ENCODE results near the gene TRIP13. TPM values are rescaled to one million over a fixed set of nuclear protein-coding genes. Genes with fewer than 3 reads are reported as not detected.

The TRIP13 gene
- total and polyA plus RNA-seq, 2 of the 13 experiments (the other 11 are each of a cell fraction or from before 2014, with no cell fraction given), result 13.5 to 33.0 TPM

DNA sequence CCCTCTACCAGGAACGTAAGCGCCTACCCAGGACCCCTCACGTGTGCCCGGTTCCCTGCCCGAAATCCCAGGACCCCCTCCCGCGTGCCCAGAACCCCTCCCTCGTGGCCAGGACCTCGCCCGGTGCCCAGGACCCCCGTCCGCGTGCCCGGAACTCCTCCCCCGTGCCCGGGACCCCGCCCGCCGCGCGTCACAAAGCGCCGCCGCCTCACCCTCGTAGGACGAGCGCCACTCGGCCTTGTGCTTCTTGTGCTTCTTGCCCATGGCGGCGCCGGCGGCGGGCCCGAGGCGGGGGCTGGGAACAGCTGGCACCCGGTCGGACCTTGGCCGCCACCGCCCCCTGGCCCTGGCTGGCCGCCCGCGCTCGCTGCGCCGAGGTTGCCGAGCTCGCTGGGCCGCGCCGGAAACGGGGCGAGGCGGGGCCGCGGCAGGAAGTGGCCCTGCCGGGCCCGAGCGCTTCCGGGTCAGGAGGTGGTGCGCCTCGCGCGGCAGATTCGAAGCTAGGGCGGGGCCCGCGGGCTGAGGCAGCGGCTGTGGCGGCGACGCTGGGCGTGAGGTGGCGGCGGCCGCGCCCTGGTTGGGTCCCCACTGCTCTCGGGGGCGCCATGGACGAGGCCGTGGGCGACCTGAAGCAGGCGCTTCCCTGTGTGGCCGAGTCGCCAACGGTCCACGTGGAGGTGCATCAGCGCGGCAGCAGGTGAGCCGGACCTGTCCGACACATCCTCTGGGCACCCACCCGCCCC, at the start of gene TRIP13, which contains the start of gene BRD9 (continued):
- TF ChIP-seq, protein P1, sequence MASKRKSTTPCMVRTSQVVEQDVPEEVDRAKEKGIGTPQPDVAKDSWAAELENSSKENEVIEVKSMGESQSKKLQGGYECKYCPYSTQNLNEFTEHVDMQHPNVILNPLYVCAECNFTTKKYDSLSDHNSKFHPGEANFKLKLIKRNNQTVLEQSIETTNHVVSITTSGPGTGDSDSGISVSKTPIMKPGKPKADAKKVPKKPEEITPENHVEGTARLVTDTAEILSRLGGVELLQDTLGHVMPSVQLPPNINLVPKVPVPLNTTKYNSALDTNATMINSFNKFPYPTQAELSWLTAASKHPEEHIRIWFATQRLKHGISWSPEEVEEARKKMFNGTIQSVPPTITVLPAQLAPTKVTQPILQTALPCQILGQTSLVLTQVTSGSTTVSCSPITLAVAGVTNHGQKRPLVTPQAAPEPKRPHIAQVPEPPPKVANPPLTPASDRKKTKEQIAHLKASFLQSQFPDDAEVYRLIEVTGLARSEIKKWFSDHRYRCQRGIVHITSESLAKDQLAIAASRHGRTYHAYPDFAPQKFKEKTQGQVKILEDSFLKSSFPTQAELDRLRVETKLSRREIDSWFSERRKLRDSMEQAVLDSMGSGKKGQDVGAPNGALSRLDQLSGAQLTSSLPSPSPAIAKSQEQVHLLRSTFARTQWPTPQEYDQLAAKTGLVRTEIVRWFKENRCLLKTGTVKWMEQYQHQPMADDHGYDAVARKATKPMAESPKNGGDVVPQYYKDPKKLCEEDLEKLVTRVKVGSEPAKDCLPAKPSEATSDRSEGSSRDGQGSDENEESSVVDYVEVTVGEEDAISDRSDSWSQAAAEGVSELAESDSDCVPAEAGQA (IDR thresholded peaks at IDR 0.05; ENCODE audit: low read depth), result no peak; the same call in 1 of the 2 replicates
- TF ChIP-seq, protein P1 (CRISPR knock-in tag; IDR thresholded peaks at IDR 0.05; ENCODE audit: borderline replicate concordance), result peak; percentile 82; the same call in 1 of the 2 replicates
- TF ChIP-seq ZNF713 (CRISPR knock-in tag; IDR thresholded peaks at IDR 0.05) (no peak), RBFOX2 (IDR thresholded peaks at IDR 0.05; ENCODE audit: low read depth, low read length) (peak; percentile 92), REL (CRISPR knock-in tag; conservative IDR thresholded peaks at IDR 0.05) (no peak; the same call in 1 of the 2 replicates), THAP11 (CRISPR knock-in tag; IDR thresholded peaks at IDR 0.05) (peak; percentile 91), ZMAT3 (CRISPR knock-in tag; conservative IDR thresholded peaks at IDR 0.05) (peak; percentile 77; the same call in 1 of the 2 replicates), SAP130 (CRISPR knock-in tag; IDR thresholded peaks at IDR 0.05; ENCODE audit: low read depth) (peak; percentile 100), ZBTB14 (CRISPR knock-in tag; IDR thresholded peaks at IDR 0.05) (peak; percentile 18; the same call in 1 of the 2 replicates), KLF12 (CRISPR knock-in tag; IDR thresholded peaks at IDR 0.05; ENCODE audit: borderline replicate concordance) (peak; percentile 100), MAFK (conservative IDR thresholded peaks at IDR 0.05 in 1 of 2, IDR thresholded peaks at IDR 0.05 in 1 of 2; ENCODE audit: low read length in 2 of 2) (no peak), EP300 (IDR thresholded peaks at IDR 0.05; ENCODE audit: low read depth in 2 of 2, low read length in 2 of 2) (peak in 1 of 2 experiments; percentile 28; a peak in 2 of 4 replicates), EP300 (CRISPR knock-in tag; IDR thresholded peaks at IDR 0.05; ENCODE audit: borderline replicate concordance) (no peak), ZNF207 (IDR thresholded peaks at IDR 0.05; ENCODE audit: borderline replicate concordance) (no peak)
- TF ChIP-seq, protein P2, sequence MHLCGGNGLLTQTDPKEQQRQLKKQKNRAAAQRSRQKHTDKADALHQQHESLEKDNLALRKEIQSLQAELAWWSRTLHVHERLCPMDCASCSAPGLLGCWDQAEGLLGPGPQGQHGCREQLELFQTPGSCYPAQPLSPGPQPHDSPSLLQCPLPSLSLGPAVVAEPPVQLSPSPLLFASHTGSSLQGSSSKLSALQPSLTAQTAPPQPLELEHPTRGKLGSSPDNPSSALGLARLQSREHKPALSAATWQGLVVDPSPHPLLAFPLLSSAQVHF (CRISPR knock-in tag; IDR thresholded peaks at IDR 0.05), result peak; percentile 55
- TF ChIP-seq, protein P3, sequence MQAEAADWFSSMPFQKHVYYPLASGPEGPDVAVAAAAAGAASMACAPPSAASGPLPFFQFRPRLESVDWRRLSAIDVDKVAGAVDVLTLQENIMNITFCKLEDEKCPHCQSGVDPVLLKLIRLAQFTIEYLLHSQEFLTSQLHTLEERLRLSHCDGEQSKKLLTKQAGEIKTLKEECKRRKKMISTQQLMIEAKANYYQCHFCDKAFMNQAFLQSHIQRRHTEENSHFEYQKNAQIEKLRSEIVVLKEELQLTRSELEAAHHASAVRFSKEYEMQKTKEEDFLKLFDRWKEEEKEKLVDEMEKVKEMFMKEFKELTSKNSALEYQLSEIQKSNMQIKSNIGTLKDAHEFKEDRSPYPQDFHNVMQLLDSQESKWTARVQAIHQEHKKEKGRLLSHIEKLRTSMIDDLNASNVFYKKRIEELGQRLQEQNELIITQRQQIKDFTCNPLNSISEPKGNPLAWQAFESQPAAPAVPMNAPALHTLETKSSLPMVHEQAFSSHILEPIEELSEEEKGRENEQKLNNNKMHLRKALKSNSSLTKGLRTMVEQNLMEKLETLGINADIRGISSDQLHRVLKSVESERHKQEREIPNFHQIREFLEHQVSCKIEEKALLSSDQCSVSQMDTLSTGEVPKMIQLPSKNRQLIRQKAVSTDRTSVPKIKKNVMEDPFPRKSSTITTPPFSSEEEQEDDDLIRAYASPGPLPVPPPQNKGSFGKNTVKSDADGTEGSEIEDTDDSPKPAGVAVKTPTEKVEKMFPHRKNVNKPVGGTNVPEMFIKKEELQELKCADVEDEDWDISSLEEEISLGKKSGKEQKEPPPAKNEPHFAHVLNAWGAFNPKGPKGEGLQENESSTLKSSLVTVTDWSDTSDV (CRISPR knock-in tag; IDR thresholded peaks at IDR 0.05), result no peak
- TF ChIP-seq, protein P4, sequence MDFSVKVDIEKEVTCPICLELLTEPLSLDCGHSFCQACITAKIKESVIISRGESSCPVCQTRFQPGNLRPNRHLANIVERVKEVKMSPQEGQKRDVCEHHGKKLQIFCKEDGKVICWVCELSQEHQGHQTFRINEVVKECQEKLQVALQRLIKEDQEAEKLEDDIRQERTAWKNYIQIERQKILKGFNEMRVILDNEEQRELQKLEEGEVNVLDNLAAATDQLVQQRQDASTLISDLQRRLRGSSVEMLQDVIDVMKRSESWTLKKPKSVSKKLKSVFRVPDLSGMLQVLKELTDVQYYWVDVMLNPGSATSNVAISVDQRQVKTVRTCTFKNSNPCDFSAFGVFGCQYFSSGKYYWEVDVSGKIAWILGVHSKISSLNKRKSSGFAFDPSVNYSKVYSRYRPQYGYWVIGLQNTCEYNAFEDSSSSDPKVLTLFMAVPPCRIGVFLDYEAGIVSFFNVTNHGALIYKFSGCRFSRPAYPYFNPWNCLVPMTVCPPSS (IDR thresholded peaks at IDR 0.05), result no peak

Data from HepG2 (cell line).